ENCODE data around the gene ZNF677.

DNA sequence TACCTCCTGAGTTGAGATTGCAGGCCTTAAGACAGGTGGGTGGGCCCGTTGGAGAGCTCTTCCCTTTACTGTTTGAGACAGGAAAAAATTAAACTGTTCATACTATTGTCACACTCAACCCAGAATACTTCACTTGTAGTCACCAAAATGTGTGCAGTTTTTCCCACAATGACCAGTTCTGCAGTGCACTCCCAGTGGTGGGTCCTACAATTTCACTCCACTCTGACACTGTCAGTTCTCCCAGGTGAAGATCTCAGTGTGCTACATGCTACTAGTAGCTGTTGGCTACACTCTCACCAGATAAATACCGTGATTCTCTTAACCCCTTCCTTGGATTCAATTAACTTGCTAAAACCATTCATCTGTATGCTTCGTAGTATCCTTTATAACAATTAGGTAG, 64.4 kb downstream of the ZNF677 start:
- TF ChIP-seq POLR2AphosphoS5 (IDR thresholded peaks at IDR 0.05; ENCODE audit: control insufficient read depth, insufficient read depth, low read depth, low read length) (no peak), PHF8 (IDR thresholded peaks at IDR 0.05; ENCODE audit: borderline replicate concordance, low read length) (no peak), GTF2F1 (IDR thresholded peaks at IDR 0.05; ENCODE audit: low read depth, low read length) (no peak), JUN (IDR thresholded peaks at IDR 0.05; ENCODE audit: borderline replicate concordance, low read depth, low read length) (no peak), JUN (CRISPR knock-in tag; IDR thresholded peaks at IDR 0.05; ENCODE audit: borderline replicate concordance) (no peak), SRF (CRISPR knock-in tag; IDR thresholded peaks at IDR 0.05) (no peak), KLF16 (IDR thresholded peaks at IDR 0.05) (no peak), EZH2 (IDR thresholded peaks at IDR 0.05; ENCODE audit: borderline replicate concordance, low read depth, low read length) (no peak), CHCHD3 (CRISPR knock-in tag; IDR thresholded peaks at IDR 0.05) (no peak), ZNF354B (CRISPR knock-in tag; IDR thresholded peaks at IDR 0.05) (no peak)
- TF ChIP-seq, protein P1, sequence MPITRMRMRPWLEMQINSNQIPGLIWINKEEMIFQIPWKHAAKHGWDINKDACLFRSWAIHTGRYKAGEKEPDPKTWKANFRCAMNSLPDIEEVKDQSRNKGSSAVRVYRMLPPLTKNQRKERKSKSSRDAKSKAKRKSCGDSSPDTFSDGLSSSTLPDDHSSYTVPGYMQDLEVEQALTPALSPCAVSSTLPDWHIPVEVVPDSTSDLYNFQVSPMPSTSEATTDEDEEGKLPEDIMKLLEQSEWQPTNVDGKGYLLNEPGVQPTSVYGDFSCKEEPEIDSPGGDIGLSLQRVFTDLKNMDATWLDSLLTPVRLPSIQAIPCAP (CRISPR knock-in tag; IDR thresholded peaks at IDR 0.05; ENCODE audit: borderline replicate concordance) = no peak
- TF ChIP-seq, protein P2, sequence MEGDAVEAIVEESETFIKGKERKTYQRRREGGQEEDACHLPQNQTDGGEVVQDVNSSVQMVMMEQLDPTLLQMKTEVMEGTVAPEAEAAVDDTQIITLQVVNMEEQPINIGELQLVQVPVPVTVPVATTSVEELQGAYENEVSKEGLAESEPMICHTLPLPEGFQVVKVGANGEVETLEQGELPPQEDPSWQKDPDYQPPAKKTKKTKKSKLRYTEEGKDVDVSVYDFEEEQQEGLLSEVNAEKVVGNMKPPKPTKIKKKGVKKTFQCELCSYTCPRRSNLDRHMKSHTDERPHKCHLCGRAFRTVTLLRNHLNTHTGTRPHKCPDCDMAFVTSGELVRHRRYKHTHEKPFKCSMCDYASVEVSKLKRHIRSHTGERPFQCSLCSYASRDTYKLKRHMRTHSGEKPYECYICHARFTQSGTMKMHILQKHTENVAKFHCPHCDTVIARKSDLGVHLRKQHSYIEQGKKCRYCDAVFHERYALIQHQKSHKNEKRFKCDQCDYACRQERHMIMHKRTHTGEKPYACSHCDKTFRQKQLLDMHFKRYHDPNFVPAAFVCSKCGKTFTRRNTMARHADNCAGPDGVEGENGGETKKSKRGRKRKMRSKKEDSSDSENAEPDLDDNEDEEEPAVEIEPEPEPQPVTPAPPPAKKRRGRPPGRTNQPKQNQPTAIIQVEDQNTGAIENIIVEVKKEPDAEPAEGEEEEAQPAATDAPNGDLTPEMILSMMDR (IDR thresholded peaks at IDR 0.05 in 2 of 3, conservative IDR thresholded peaks at IDR 0.05 in 1 of 3; ENCODE audit: insufficient read depth in 2 of 3, low read depth in 1 of 3, low read length in 3 of 3) = no peak
- TF ChIP-seq, protein P3, sequence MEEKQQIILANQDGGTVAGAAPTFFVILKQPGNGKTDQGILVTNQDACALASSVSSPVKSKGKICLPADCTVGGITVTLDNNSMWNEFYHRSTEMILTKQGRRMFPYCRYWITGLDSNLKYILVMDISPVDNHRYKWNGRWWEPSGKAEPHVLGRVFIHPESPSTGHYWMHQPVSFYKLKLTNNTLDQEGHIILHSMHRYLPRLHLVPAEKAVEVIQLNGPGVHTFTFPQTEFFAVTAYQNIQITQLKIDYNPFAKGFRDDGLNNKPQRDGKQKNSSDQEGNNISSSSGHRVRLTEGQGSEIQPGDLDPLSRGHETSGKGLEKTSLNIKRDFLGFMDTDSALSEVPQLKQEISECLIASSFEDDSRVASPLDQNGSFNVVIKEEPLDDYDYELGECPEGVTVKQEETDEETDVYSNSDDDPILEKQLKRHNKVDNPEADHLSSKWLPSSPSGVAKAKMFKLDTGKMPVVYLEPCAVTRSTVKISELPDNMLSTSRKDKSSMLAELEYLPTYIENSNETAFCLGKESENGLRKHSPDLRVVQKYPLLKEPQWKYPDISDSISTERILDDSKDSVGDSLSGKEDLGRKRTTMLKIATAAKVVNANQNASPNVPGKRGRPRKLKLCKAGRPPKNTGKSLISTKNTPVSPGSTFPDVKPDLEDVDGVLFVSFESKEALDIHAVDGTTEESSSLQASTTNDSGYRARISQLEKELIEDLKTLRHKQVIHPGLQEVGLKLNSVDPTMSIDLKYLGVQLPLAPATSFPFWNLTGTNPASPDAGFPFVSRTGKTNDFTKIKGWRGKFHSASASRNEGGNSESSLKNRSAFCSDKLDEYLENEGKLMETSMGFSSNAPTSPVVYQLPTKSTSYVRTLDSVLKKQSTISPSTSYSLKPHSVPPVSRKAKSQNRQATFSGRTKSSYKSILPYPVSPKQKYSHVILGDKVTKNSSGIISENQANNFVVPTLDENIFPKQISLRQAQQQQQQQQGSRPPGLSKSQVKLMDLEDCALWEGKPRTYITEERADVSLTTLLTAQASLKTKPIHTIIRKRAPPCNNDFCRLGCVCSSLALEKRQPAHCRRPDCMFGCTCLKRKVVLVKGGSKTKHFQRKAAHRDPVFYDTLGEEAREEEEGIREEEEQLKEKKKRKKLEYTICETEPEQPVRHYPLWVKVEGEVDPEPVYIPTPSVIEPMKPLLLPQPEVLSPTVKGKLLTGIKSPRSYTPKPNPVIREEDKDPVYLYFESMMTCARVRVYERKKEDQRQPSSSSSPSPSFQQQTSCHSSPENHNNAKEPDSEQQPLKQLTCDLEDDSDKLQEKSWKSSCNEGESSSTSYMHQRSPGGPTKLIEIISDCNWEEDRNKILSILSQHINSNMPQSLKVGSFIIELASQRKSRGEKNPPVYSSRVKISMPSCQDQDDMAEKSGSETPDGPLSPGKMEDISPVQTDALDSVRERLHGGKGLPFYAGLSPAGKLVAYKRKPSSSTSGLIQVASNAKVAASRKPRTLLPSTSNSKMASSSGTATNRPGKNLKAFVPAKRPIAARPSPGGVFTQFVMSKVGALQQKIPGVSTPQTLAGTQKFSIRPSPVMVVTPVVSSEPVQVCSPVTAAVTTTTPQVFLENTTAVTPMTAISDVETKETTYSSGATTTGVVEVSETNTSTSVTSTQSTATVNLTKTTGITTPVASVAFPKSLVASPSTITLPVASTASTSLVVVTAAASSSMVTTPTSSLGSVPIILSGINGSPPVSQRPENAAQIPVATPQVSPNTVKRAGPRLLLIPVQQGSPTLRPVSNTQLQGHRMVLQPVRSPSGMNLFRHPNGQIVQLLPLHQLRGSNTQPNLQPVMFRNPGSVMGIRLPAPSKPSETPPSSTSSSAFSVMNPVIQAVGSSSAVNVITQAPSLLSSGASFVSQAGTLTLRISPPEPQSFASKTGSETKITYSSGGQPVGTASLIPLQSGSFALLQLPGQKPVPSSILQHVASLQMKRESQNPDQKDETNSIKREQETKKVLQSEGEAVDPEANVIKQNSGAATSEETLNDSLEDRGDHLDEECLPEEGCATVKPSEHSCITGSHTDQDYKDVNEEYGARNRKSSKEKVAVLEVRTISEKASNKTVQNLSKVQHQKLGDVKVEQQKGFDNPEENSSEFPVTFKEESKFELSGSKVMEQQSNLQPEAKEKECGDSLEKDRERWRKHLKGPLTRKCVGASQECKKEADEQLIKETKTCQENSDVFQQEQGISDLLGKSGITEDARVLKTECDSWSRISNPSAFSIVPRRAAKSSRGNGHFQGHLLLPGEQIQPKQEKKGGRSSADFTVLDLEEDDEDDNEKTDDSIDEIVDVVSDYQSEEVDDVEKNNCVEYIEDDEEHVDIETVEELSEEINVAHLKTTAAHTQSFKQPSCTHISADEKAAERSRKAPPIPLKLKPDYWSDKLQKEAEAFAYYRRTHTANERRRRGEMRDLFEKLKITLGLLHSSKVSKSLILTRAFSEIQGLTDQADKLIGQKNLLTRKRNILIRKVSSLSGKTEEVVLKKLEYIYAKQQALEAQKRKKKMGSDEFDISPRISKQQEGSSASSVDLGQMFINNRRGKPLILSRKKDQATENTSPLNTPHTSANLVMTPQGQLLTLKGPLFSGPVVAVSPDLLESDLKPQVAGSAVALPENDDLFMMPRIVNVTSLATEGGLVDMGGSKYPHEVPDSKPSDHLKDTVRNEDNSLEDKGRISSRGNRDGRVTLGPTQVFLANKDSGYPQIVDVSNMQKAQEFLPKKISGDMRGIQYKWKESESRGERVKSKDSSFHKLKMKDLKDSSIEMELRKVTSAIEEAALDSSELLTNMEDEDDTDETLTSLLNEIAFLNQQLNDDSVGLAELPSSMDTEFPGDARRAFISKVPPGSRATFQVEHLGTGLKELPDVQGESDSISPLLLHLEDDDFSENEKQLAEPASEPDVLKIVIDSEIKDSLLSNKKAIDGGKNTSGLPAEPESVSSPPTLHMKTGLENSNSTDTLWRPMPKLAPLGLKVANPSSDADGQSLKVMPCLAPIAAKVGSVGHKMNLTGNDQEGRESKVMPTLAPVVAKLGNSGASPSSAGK (IDR thresholded peaks at IDR 0.05) = no peak
- TF ChIP-seq, protein P4, sequence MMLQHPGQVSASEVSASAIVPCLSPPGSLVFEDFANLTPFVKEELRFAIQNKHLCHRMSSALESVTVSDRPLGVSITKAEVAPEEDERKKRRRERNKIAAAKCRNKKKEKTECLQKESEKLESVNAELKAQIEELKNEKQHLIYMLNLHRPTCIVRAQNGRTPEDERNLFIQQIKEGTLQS (IDR thresholded peaks at IDR 0.05) = no peak
- TF ChIP-seq, protein P4 (CRISPR knock-in tag; conservative IDR thresholded peaks at IDR 0.05) = no peak
- TF ChIP-seq, protein P5, sequence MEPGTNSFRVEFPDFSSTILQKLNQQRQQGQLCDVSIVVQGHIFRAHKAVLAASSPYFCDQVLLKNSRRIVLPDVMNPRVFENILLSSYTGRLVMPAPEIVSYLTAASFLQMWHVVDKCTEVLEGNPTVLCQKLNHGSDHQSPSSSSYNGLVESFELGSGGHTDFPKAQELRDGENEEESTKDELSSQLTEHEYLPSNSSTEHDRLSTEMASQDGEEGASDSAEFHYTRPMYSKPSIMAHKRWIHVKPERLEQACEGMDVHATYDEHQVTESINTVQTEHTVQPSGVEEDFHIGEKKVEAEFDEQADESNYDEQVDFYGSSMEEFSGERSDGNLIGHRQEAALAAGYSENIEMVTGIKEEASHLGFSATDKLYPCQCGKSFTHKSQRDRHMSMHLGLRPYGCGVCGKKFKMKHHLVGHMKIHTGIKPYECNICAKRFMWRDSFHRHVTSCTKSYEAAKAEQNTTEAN (CRISPR knock-in tag; IDR thresholded peaks at IDR 0.05) = no peak
